Endodermal cell (in vitro differentiated cells): ENCODE results near the gene TIAM2. TPM values are rescaled to one million over a fixed set of nuclear protein-coding genes. Genes with fewer than 3 reads are reported as not detected.

ENCODE experiments used
- DNase-seq: peaks from one replicate; pipeline ENCODE4 v3.0.0-alpha.2; 2017
- H3K27ac ChIP-seq: 2 replicates; pipeline ENCODE4 v1.5.1; 2013; ENCODE audit warnings: mild to moderate bottlenecking, low read depth, low read length, moderate library complexity
- H3K27me3 ChIP-seq: 2 replicates; pipeline ENCODE4 v1.6.1; 2013; ENCODE audit warnings: mild to moderate bottlenecking, low read length, moderate library complexity; ENCODE audit not compliant: insufficient read depth, control insufficient read depth, poor library complexity, severe bottlenecking
- H3K36me3 ChIP-seq: 2 replicates; pipeline ENCODE4 v1.7.0; 2013; ENCODE audit warnings: mild to moderate bottlenecking, low read length, moderate library complexity; ENCODE audit not compliant: control insufficient read depth, insufficient read depth
- H3K4me1 ChIP-seq: one replicate; pipeline ENCODE4 v1.7.0; 2013; ENCODE audit warnings: low read length; ENCODE audit not compliant: control insufficient read depth, insufficient read depth
- H3K4me3 ChIP-seq: 2 replicates; pipeline ENCODE4 v1.5.1; 2013; ENCODE audit warnings: mild to moderate bottlenecking, low read length, moderate library complexity
- H3K9ac ChIP-seq: 2 replicates; pipeline ENCODE4 v1.6.1; 2013; ENCODE audit warnings: mild to moderate bottlenecking, low read length, moderate library complexity; ENCODE audit not compliant: poor library complexity, severe bottlenecking; ENCODE audit errors: extremely low read depth
- H3K9me3 ChIP-seq: 2 replicates; pipeline ENCODE4 v1.6.1; 2013; ENCODE audit warnings: mild to moderate bottlenecking, low read length, moderate library complexity; ENCODE audit not compliant: control insufficient read depth
- H3K27ac Mint-ChIP-seq: 2 replicates; pipeline ENCODE4 v1.8.0; 2020; ENCODE audit warnings: mixed read lengths
- H3K27me3 Mint-ChIP-seq: 2 replicates; pipeline ENCODE4 v1.8.0; 2021; ENCODE audit warnings: mild to moderate bottlenecking, mixed read lengths; ENCODE audit not compliant: insufficient read depth
- H3K36me3 Mint-ChIP-seq: 2 replicates; pipeline ENCODE4 v1.8.0; 2020; ENCODE audit warnings: low read depth, mixed read lengths
- H3K4me1 Mint-ChIP-seq: 2 replicates; pipeline ENCODE4 v1.8.0; 2020; ENCODE audit warnings: mixed read lengths
- H3K4me3 Mint-ChIP-seq: 2 replicates; pipeline ENCODE4 v1.8.0; 2020; ENCODE audit warnings: mild to moderate bottlenecking, moderate library complexity, mixed read lengths
- H3K9me3 Mint-ChIP-seq: 2 replicates; pipeline ENCODE4 v1.8.0; 2020; ENCODE audit warnings: mild to moderate bottlenecking, mixed read lengths
- WGBS, 2 experiments: methylation state at CpG; one replicate each; pipeline versions ENCODE4 v1.1.5 to v1.1.7; 2013; ENCODE audit warnings: missing lambda C conversion rate in 2 of 2, mixed read lengths in 1 of 2; ENCODE audit not compliant: insufficient coverage in 1 of 2, insufficient read length in 1 of 2; 5-methylcytosine and 5-hydroxymethylcytosine counted together
- total RNA-seq, 2 donors: library from RNA; stranded (reverse); fragmentation: NEBNext Ultra II Directional in 1 of 2; extraction: Animal tissue kit (Norgen Biotek cat#: 25700) in 1 of 2; gene quantifications; 2 replicates in 1 of 2; 3 replicates in 1 of 2; pipeline ENCODE4 v1.2.1, GENCODE V29; 2021
- TF ChIP-seq, protein P1 (sequence below): fragments of 200-600 bp; sonication (generic); conservative IDR thresholded peaks from 2 replicates; pipeline ENCODE4 v1.5.0; 2021; ENCODE audit warnings: antibody characterized with exemption, mild to moderate bottlenecking

Gene TIAM2
- total RNA-seq, 2 donors from 2014 or later: 15.7 to 17.5 TPM

GRCh38 chr6:155090166-155090565 is 95.1 kb downstream of the TIAM2 start:
- WGBS, 2 experiments: 100% methylated on average over 1 of the region's 1 CpG; no CpG with 5 or more reads in 1 of the 2 experiments
- TF ChIP-seq, protein P1, sequence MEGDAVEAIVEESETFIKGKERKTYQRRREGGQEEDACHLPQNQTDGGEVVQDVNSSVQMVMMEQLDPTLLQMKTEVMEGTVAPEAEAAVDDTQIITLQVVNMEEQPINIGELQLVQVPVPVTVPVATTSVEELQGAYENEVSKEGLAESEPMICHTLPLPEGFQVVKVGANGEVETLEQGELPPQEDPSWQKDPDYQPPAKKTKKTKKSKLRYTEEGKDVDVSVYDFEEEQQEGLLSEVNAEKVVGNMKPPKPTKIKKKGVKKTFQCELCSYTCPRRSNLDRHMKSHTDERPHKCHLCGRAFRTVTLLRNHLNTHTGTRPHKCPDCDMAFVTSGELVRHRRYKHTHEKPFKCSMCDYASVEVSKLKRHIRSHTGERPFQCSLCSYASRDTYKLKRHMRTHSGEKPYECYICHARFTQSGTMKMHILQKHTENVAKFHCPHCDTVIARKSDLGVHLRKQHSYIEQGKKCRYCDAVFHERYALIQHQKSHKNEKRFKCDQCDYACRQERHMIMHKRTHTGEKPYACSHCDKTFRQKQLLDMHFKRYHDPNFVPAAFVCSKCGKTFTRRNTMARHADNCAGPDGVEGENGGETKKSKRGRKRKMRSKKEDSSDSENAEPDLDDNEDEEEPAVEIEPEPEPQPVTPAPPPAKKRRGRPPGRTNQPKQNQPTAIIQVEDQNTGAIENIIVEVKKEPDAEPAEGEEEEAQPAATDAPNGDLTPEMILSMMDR: no peak
- Mint-ChIP-seq H3K4me1 (peaks cover 8% of the 10 kb centered on the region), H3K27ac (no peak overlapping the region), H3K4me3 (no peak overlapping the region), H3K27me3 (no peaks in the 10 kb centered on the region), H3K36me3 (peaks cover 6% of the 10 kb centered on the region), H3K9me3 (no peaks in the 10 kb centered on the region)
- Histone ChIP-seq H3K27ac (no peak overlapping the region), H3K4me3 (no peak overlapping the region), H3K9ac (no peak overlapping the region), H3K27me3 (no peaks in the 10 kb centered on the region), H3K9me3 (no peaks in the 10 kb centered on the region), H3K4me1 (no peaks in the 10 kb centered on the region), H3K36me3 (no peaks in the 10 kb centered on the region)
- no peak for DNase-seq

GRCh38 chr6:155091756-155092155 is 96.6 kb downstream of the TIAM2 start:
- Histone ChIP-seq H3K27me3 (no peaks in the 10 kb centered on the region), H3K9me3 (no peaks in the 10 kb centered on the region), H3K4me3 (no peak overlapping the region), H3K36me3 (no peaks in the 10 kb centered on the region), H3K9ac (no peak overlapping the region), H3K27ac (no peak overlapping the region), H3K4me1 (no peaks in the 10 kb centered on the region)
- TF ChIP-seq, protein P1: no peak
- DNase-seq: no peak
- Mint-ChIP-seq H3K27ac (no peak overlapping the region), H3K4me3 (no peak overlapping the region), H3K27me3 (no peaks in the 10 kb centered on the region), H3K9me3 (peaks cover under 1% of the 10 kb centered on the region), H3K4me1 (no peaks in the 10 kb centered on the region), H3K36me3 (peaks cover 8% of the 10 kb centered on the region)
- WGBS, 2 experiments: 96 to 98% methylated on average over 7 to 10 of the region's 10 CpGs

- H3K9ac ChIP-seq: no peak overlapping the region
- no peaks in the 10 kb centered on the region for H3K27me3 ChIP-seq
- no peaks in the 10 kb centered on the region for H3K36me3 ChIP-seq
- no peak overlapping the region for H3K27ac ChIP-seq
- H3K9me3 ChIP-seq: no peaks in the 10 kb centered on the region
- Mint-ChIP-seq H3K9me3 (peaks cover 5% of the 10 kb centered on the region), H3K27ac (no peak overlapping the region), H3K4me1 (no peaks in the 10 kb centered on the region), H3K27me3 (no peaks in the 10 kb centered on the region), H3K36me3 (peaks cover 13% of the 10 kb centered on the region), H3K4me3 (no peak overlapping the region)
- peak; percentile 48 for DNase-seq
- no peaks in the 10 kb centered on the region for H3K4me1 ChIP-seq
- 88 to 89% methylated on average over 6 to 7 of the region's 7 CpGs for WGBS, 2 experiments
- H3K4me3 ChIP-seq: no peak overlapping the region
- TF ChIP-seq, protein P1: peak; percentile 41
Measured at GRCh38 chr6:155093430-155093829, 98.3 kb downstream of the TIAM2 start.
